Endothelial cell of umbilical vein (primary cell): ENCODE measurements around the gene OXLD1. TPM values are rescaled to one million over a fixed set of nuclear protein-coding genes. Genes with fewer than 3 reads are reported as not detected.

ENCODE experiments used
- BruUV-seq: library from RNA; stranded (reverse); fragments of 400-500 nt; replicated peaks from 2 replicates; lab custom pipeline; 2021; lab: Mats Ljungman, UMichigan
- CTCF ChIA-PET: fragments of 300-600, 350-600 bp; sonication (Branson Sonifier 250); formaldehyde crosslinking; loops from one replicate; lab custom pipeline; 2021; ENCODE audit warnings: antibody characterized with exemption, inconsistent platforms; lab: Charles Lee
- POLR2A ChIA-PET: fragments of 300-600, 350-600 bp; sonication (Branson Sonifier 250); formaldehyde crosslinking; loops from one replicate; lab custom pipeline; 2021; ENCODE audit warnings: antibody characterized with exemption, inconsistent platforms; lab: Charles Lee
- DNase-seq: peaks from one replicate; pipeline ENCODE4 v3.0.0-alpha.2; 2011; ENCODE audit warnings: low read depth, low spot score
- FAIRE-seq: peaks from 2 replicates; lab custom pipeline; 2011; peaks lifted over from hg19 to GRCh38; lab: Jason Lieb, UNC
- H2AFZ ChIP-seq: 2 replicates; pipeline ENCODE4 v1.6.0; 2012; ENCODE audit warnings: low read depth, low read length, control low read depth, inconsistent platforms
- H3K27ac ChIP-seq: 2 replicates; pipeline ENCODE4 v1.5.1; 2011; ENCODE audit warnings: low read depth, mild to moderate bottlenecking, control low read depth, low read length, moderate library complexity; ENCODE audit not compliant: insufficient read depth
- H3K27me3 ChIP-seq, 2 experiments: 2 replicates each; pipeline versions ENCODE4 v1.6.0 to v1.6.1; 2011; ENCODE audit warnings: low read length in 2 of 2, mixed read lengths in 1 of 2; ENCODE audit not compliant: control insufficient read depth in 2 of 2, insufficient read depth in 2 of 2
- H3K36me3 ChIP-seq, 2 experiments: 2 replicates in 1 of 2; 3 replicates in 1 of 2; pipeline ENCODE4 v1.5.1; 2011; ENCODE audit warnings: low read length in 2 of 2, mild to moderate bottlenecking in 1 of 2, moderate library complexity in 1 of 2; ENCODE audit not compliant: control insufficient read depth in 2 of 2, insufficient read depth in 2 of 2; ENCODE audit errors: extremely low read depth in 1 of 2
- H3K4me1 ChIP-seq: 3 replicates; pipeline ENCODE4 v1.5.1; 2011; ENCODE audit warnings: mild to moderate bottlenecking, low read length; ENCODE audit not compliant: control insufficient read depth, insufficient read depth; ENCODE audit errors: extremely low read depth
- H3K4me2 ChIP-seq: 2 replicates; pipeline ENCODE4 v1.6.1; 2011; ENCODE audit warnings: low read length, control low read depth, mixed read lengths; ENCODE audit not compliant: insufficient read depth
- H3K4me3 ChIP-seq, 3 experiments: fragments of 200-600 bp in 1 of 3; sonication (generic), shearing (Covaris generic) in 1 of 3; replicated peaks in 1 of 3; 2 replicates each; pipeline ENCODE4 v1.5.1; 2011 to 2016; ENCODE audit warnings: control low read depth in 3 of 3, low read length in 3 of 3, mild to moderate bottlenecking in 2 of 3, inconsistent platforms in 1 of 3, low read depth in 1 of 3, moderate library complexity in 1 of 3; ENCODE audit not compliant: insufficient read depth in 1 of 3
- H3K79me2 ChIP-seq: 2 replicates; pipeline ENCODE4 v1.6.0; 2012; ENCODE audit warnings: low read length, inconsistent platforms; ENCODE audit not compliant: control insufficient read depth, insufficient read depth
- H3K9ac ChIP-seq: replicated peaks from 2 replicates; pipeline ENCODE3; 2011; ENCODE audit warnings: low read length, control low read depth; ENCODE audit not compliant: insufficient read depth; ENCODE audit errors: extremely low read depth
- H3K9me1 ChIP-seq: replicated peaks from 3 replicates; pipeline ENCODE4 v1.6.0; 2011; ENCODE audit warnings: mild to moderate bottlenecking, low read length; ENCODE audit not compliant: control insufficient read depth, insufficient read depth; ENCODE audit errors: extremely low read depth
- H3K9me3 ChIP-seq: replicated peaks from 2 replicates; pipeline ENCODE4 v1.5.1; 2012; ENCODE audit warnings: low read length, inconsistent platforms; ENCODE audit not compliant: control insufficient read depth, insufficient read depth
- H4K20me1 ChIP-seq: replicated peaks from 2 replicates; pipeline ENCODE3; 2011; ENCODE audit warnings: mild to moderate bottlenecking, low read length; ENCODE audit not compliant: control insufficient read depth, insufficient read depth; ENCODE audit errors: extremely low read depth
- EZH2 ChIP-seq: IDR thresholded peaks from 2 replicates; pipeline ENCODE4 v1.6.1; 2012; ENCODE audit warnings: borderline replicate concordance, low read depth, mild to moderate bottlenecking, moderate library complexity, low read length, inconsistent platforms; ENCODE audit not compliant: severe bottlenecking
- FOS ChIP-seq: IDR thresholded peaks from 2 replicates; pipeline ENCODE4 v1.6.1; 2011; ENCODE audit warnings: mild to moderate bottlenecking, low read length, moderate library complexity, borderline replicate concordance; ENCODE audit not compliant: insufficient read depth
- GATA2 ChIP-seq: IDR thresholded peaks from 2 replicates; pipeline ENCODE4 v1.7.0; 2011; ENCODE audit warnings: low read depth, mild to moderate bottlenecking, moderate library complexity, mixed read lengths, low read length; ENCODE audit not compliant: insufficient read length, insufficient read depth
- JUN ChIP-seq: IDR thresholded peaks from 2 replicates; pipeline ENCODE4 v1.6.1; 2011; ENCODE audit warnings: borderline replicate concordance, low read depth; ENCODE audit not compliant: insufficient read length, insufficient read depth
- MYC ChIP-seq: IDR thresholded peaks from one replicate; pipeline ENCODE4 v1.6.1; 2011; ENCODE audit warnings: mild to moderate bottlenecking, low read depth, low read length
- POLR2A ChIP-seq: IDR thresholded peaks from 2 replicates; pipeline ENCODE4 v1.6.1; 2012; ENCODE audit warnings: low read depth, mild to moderate bottlenecking, control low read depth, low read length
- POLR2AphosphoS5 ChIP-seq: IDR thresholded peaks from 2 replicates; pipeline ENCODE4 v1.6.1; 2012; ENCODE audit warnings: low read depth, mild to moderate bottlenecking, control low read depth, low read length, moderate library complexity; ENCODE audit not compliant: insufficient read depth
- dilution Hi-C: fragments of 300-500 bp; cut with MboI; formaldehyde crosslinking; loops from one replicate; pipeline ENCODE4 v1.15.0; 2019; ENCODE audit warnings: low sequenced_read_pairs; ENCODE audit not compliant: extremely low pct_ligation_motif_present
- intact Hi-C: fragments of 100-400 bp; cut with micrococcal nuclease; formaldehyde crosslinking; loops from one replicate; pipeline ENCODE4 v1.10.0; 2022
- polyA plus RNA-seq, 4 experiments: library from polyadenylated mRNA; depleted of rRNA in 3 of 4; stranded (reverse) in 3 of 4; unstranded in 1 of 4; fragments of >200 nt; gene quantifications; 2 replicates each; pipeline versions ENCODE4 v1.2.1 to v1.2.3, GENCODE V29; 2011 to 2012; ENCODE audit warnings: missing spikeins in 1 of 4
- total RNA-seq: library from RNA; stranded (reverse); gene quantifications from 2 replicates; pipeline ENCODE4 v1.2.3, GENCODE V29; 2021
- TF ChIP-seq, protein P1 (sequence below): IDR thresholded peaks from 2 replicates; pipeline ENCODE4 v1.6.1; 2011; ENCODE audit not compliant: insufficient read depth, insufficient read length
- TF ChIP-seq, protein P2 (sequence below), 2 donors: IDR thresholded peaks; 1 replicate in 1 of 2; 2 replicates in 1 of 2; pipeline ENCODE4 v1.5.1; 2011; ENCODE audit warnings: low read length in 2 of 2, mild to moderate bottlenecking in 2 of 2, moderate library complexity in 2 of 2, control low read depth in 1 of 2, inconsistent platforms in 1 of 2, low read depth in 1 of 2; ENCODE audit not compliant: insufficient read depth in 1 of 2; ENCODE audit errors: extremely low read depth in 1 of 2

OXLD1 gene
- total and polyA plus RNA-seq, 2 donors (not counting 3 experiments of a cell fraction or from before 2014, with no cell fraction given), result 20.1 to 35.2 TPM

DNA sequence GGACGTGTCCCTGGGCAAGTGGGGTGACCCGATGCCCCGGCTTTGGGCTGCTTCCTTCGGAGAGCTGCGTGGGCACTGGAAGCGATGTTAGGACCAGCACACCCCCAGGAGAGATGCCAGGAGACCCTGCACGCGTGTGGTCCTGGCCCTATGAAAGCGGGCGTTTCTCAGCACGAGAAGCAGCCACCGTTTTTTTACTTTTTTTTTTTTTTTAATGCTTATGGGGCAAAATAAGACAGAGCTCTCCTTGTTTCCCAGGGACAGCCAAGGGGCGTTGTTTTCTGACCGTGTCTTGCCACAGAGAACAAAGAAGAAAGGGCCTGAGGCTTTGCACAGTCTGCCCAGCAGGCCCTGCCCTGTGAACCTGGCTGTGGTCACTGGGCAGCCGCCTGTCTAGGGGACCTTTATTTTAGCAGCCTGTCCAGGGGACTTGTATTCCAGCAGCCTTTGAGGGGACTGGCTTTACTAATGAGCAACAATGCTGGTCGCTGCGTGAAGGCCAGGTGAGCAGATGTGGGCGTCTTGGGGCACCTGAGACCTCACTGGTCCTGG is 46.7 kb upstream of the OXLD1 start:
- DNase-seq (no peak), FAIRE-seq (no peak)
- H3K36me3 ChIP-seq, result no peaks in the 10 kb centered on the region
- H3K27ac ChIP-seq, result no peak overlapping the region
- H3K4me1 ChIP-seq, result peaks cover 18% of the 10 kb centered on the region
- no TSS peak for BruUV-seq
- H4K20me1 ChIP-seq, result no peaks in the 10 kb centered on the region
- peak overlapping the region; percentile 76 for H3K4me2 ChIP-seq
- H3K9me3 ChIP-seq, result no peaks in the 10 kb centered on the region
- H3K4me3 ChIP-seq, result peak overlapping the region in 2 of 3 experiments; percentile 56 to 61
- CTCF ChIA-PET, result interaction anchor here (0.9 to 1.6 kb wide), 2 partner anchors 10 to 22 kb away, joined by 3 to 6 read pairs; partner anchors contain the start of gene MRPL12
- POLR2A ChIA-PET, result interaction anchor here (0.6 kb wide), 2 partner anchors 136 to 213 kb away, joined by 4 to 9 read pairs; no protein-coding TSS in a partner anchor
- TF ChIP-seq, protein P1, sequence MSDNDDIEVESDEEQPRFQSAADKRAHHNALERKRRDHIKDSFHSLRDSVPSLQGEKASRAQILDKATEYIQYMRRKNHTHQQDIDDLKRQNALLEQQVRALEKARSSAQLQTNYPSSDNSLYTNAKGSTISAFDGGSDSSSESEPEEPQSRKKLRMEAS, result no peak
- TF ChIP-seq, protein P2, sequence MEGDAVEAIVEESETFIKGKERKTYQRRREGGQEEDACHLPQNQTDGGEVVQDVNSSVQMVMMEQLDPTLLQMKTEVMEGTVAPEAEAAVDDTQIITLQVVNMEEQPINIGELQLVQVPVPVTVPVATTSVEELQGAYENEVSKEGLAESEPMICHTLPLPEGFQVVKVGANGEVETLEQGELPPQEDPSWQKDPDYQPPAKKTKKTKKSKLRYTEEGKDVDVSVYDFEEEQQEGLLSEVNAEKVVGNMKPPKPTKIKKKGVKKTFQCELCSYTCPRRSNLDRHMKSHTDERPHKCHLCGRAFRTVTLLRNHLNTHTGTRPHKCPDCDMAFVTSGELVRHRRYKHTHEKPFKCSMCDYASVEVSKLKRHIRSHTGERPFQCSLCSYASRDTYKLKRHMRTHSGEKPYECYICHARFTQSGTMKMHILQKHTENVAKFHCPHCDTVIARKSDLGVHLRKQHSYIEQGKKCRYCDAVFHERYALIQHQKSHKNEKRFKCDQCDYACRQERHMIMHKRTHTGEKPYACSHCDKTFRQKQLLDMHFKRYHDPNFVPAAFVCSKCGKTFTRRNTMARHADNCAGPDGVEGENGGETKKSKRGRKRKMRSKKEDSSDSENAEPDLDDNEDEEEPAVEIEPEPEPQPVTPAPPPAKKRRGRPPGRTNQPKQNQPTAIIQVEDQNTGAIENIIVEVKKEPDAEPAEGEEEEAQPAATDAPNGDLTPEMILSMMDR (IDR thresholded peaks at IDR 0.05; ENCODE audit: extremely low read depth in 1 of 2, insufficient read depth in 1 of 2, low read depth in 1 of 2, low read length in 2 of 2), result no peak
- TF ChIP-seq EZH2 (no peak), MYC (no peak), POLR2A (no peak), JUN (no peak), POLR2AphosphoS5 (no peak), GATA2 (no peak), FOS (no peak)
- H3K9me1 ChIP-seq, result no peaks in the 10 kb centered on the region
- no peaks in the 10 kb centered on the region for H3K79me2 ChIP-seq
- no peaks in the 10 kb centered on the region for H3K27me3 ChIP-seq
- peak overlapping the region; percentile 17 for H3K9ac ChIP-seq
- H2AFZ ChIP-seq, result no peak overlapping the region
- intact Hi-C loops, result no loop called here
- dilution Hi-C loops, result no loop called here
